CD4-positive, alpha-beta T cell treated with Interleukin-21 for 1 hour (primary cell): ENCODE measurements around the gene ID2.

Experiments
- DNase-seq: peaks from one replicate; pipeline ENCODE4 v3.0.0-alpha.2; 2020

Gene ID2, protein sequence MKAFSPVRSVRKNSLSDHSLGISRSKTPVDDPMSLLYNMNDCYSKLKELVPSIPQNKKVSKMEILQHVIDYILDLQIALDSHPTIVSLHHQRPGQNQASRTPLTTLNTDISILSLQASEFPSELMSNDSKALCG

DNA sequence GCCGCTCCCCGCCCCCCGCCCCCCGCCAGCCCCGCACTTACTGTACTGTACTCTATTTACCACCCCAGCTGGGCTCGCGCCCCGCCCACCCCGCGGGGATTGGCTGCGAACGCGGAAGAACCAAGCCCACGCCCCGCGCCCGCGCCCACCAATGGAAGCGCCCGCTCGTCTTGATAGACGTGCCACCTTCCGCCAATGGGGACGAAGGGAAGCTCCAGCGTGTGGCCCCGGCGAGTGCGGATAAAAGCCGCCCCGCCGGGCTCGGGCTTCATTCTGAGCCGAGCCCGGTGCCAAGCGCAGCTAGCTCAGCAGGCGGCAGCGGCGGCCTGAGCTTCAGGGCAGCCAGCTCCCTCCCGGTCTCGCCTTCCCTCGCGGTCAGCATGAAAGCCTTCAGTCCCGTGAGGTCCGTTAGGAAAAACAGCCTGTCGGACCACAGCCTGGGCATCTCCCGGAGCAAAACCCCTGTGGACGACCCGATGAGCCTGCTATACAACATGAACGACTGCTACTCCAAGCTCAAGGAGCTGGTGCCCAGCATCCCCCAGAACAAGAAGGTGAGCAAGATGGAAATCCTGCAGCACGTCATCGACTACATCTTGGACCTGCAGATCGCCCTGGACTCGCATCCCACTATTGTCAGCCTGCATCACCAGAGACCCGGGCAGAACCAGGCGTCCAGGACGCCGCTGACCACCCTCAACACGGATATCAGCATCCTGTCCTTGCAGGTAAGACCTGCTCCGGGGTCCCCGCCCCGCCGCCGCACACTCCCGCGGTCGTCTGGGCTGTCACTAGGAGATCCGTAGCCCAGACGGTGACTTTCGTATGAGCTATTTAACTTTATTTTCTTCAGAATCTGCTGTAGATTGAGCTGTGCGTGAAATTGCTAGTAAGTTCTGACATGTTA is at the start of gene ID2:
Gene ID2 (plus strand): TSS at position 271 of the 907 bp plus-strand sequence. CDS start 110 bp downstream, at position 381.
- peak; percentile 99 for DNase-seq

DNA sequence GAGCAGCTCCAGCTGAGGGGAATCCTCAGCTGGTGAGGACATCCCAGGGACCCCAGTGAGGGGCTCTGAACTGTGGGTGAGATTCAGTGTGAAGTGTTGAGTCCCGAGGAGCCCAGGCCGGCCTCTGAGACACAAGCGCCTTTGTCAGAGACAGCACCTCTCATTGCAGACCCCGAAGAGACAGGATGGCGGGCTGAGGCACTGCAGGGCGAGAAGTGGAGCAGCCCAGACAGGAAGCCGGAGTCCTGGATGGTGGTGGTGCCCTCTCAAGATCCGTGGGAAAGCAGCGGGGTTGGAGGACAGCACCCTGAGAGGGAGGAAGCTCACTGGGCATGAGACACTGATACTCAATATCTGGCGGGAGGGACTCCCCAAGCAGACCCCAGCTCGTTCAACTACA is 49.1 kb upstream of the ID2 start:
- DNase-seq: no peak

DNA sequence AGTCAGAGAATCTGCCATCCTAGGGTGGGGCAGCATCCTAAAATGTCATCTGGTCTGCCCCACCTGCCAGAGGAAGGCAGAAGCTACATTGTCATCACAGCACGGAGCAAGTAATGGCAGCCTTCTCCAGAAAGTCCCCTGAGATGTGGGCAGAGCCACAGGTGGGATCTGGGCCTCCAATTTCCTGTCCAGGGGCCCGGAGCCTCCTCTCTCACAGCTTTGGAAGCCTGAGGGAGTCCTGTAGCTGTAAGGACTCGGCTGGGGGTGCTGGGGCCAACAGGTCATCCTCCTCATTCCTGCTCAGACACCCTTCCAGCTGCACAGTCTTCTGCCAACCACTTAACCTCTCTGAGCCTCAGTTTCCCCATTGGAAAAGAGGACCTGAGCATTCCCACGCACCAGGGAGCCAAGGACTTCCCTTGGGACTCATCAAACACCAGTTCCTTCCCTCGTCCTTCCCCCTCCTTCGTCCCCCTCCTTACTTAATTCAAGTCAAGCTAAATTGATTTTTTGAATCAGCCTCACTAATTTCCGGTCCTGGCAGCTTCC is 48.6 kb upstream of the ID2 start:
- no peak for DNase-seq

DNA sequence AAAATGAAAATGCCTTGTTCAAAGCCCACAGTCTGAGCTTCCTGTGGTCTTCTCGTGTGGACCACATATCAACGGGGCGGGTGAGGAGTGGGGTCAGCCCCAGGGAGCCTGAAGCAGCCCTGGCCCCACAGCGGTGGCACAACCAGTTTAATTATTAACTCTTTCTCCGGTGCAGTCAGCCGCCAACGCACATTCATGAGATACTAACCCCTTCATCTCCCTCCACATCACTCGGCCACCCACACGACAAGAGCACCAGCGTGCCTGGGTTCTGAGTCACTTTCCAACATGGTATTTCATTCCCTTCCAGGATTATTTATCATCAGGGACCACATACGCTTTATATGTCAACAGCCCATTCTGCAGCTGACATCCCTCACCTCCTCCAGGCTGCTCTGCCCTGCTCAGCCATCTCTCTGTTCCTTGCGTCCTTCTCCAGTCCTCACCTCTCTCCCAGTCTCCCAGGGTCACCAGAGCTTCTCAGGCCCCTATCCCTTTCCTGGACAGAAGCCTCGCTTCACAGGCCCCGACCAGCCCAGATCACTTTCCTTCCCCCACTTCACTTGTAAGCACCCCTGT is 48.0 kb upstream of the ID2 start:
- no peak for DNase-seq

DNA sequence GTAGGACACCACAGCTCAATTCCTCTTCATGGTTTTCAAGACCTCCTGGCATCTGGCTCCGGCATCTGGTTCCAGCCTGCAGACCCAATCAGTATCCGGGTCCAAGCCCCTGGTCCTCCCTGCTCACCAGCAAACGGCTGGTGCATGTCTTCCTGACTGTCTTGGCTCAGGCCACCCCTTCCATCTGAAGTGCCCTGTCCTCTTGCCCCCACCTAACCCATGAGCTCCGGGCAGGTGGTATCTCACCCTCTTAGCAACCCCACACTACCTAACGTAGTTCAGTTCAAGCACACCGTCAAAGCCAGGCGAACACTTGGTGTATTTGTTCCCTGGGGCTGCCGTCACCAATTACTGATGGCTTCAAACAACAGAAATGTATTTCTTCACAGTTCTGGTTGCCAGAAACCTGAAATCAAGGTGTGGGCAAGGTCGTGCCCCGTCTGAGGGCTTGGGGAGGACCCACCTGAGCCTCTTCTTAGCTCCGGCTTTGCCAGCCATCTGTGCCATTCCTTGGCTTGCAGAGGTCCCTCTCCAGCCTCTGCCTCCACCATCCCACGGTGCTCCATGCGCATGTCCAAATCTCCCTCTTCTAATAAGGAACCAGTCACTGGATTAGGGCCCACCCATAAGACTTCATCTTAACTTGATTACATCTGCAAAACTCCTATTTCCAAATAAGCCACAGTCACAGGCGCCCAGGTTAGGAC is 47.2 kb upstream of the ID2 start:
- DNase-seq: no peak

DNA sequence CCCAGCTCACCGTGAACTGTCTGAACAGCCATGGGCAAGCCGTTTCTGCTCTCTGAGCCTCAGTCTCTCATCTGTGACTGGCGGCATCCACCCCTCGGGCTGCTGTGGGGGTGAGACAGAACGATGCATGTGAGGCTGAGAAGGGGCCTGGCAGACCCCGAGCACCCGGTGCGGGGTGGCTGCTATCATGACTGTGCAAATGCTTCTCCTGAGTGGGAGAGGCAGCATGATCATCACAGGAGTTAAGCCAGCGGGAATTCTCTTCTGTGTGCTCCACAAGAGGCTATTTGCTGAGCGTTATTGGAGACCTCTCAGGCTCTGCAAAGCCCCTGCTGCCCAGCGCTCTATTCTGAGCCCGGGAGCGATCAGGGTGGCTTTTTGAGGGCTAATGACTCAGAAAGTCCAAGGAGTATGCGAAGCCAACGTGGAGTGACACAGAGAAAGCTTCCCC is 45.8 kb upstream of the ID2 start:
- DNase-seq: no peak

DNA sequence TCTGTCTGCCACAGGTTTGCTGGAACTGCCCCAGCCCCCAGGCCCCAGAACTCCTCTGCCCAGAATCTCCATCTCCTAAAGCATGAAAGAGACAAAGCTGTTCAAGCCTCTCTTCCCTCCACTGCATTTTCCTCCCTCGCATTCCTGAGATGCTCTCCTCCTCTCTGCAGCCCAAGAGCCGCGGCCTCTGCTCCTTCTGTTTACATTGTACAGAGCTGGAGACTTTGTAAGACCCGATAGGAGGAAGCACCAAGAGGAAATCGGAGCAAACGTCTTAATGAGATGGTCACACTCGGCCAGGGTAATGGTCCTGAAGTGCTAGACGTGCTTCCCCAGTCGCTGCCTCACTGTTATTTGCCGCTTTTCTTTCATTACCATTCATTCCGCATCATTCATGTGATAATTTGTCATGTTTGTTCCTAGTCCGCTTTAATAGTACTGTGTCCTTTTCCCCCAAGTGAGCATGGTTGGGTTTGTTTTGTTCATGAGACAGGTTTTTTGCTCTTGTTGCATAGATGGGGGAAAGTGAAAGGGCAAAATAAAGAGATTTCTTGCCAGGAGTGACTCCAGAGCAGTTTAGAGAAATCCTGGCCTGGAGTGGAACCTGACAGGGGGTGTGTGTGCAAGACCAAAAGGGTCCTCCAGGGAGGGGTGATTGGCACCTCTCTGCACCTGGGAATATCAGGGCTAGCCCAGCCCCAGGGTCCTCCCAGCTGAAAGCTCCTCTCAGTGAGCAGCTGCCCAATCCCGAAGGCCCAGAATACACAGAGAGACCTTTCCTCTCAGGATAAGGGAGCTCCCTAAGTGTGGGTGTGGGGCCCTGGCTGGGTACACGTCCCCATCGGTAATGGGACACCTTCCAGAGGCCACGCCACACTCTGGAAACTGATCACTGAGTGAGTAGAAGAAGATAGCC is 44.9 kb upstream of the ID2 start:
- DNase-seq: no peak

DNA sequence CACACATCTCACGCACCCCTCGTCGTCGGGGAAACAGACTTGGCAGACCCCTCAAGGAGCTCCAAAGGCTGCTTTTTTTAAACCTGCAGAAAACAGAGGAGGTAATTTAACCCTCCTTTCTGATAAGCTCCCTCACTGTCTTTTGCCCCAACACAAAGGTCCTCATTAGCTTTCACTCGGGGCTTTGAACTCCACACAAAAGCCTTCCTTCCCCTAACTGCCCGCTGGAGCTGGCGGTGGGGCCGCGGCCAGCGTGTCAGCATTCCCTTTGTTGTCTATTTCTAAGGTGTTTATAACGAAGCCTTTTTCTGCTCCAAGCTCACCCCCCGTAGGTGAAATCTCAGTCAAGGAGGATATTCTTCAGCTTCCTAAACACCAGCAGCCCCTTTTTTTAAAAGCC is 43.5 kb upstream of the ID2 start:
- DNase-seq: no peak

DNA sequence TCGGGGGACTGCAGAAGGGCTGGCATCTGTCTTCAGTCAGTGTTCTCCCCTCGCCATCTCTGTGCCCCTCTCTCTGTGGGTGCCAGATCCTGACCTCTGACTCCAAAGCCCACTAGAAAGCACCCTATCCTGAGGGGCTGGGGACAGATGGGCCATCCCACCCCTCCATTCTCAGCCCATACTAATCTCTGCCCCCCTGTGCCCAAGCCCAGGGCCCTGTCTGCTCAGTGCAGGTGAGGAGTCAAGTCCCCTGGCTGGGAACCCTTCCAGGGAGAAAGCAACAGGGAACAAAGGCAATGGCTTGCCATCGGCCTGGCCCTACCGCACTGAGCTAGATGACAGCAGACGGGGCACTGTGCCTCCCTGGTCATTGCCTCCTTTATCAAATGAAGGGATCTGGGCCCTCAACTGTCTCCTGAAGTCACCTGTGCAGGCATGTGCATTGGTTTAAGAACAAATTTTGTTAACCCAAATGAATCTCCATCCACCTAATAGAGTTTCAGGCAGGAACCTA is 42.7 kb upstream of the ID2 start:
- no peak for DNase-seq

DNA sequence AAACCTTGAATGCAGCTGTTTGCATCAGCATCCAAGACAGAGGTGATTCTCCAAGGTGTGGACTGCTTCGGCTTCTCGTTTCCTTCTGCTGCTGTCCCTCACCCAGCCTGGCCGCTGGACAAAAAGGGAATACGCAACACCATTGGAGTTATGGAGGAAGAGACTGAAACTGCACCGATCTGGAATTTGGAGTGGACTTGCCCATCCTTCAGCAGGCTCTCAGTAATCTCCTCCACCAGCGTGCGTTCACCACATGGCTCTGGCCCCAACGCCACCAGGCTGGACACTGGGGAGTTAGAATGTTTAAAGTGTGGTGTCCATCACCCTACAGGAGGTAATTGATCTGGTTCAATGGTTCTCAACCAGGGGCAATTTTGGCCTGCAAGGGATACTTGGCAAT is 41.4 kb upstream of the ID2 start:
- no peak for DNase-seq

DNA sequence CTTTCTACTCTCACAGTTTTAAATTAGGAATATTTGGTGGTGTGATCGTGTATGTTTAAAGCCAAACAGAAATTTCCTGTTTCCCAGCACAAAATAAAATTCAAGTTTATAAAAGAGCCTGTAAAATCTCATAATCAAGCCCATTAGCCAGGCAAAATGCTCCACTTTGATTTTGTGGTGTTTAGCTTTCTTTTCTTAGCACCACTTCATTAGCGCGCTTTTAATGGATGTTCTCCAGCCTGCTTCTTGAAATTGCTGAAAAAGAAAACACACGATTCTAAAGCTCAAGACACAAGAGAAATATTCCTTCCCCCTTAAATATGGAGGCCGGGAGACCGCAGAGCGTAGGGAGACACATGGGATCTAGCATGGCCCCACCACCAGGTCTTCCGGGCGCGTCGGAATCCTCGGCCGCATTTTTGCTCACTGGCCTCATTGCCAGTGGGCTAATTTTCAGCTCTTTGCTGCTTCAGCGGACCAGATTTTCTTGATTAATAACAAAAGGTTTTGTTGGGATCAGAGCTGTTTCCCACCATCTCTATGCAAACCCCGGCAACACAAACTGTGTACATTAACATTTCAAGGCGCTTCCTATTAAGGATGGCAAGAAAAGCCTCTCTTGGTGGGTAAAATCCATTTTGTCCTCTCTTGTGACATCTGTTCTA is 40.4 kb upstream of the ID2 start:
- DNase-seq: no peak

DNA sequence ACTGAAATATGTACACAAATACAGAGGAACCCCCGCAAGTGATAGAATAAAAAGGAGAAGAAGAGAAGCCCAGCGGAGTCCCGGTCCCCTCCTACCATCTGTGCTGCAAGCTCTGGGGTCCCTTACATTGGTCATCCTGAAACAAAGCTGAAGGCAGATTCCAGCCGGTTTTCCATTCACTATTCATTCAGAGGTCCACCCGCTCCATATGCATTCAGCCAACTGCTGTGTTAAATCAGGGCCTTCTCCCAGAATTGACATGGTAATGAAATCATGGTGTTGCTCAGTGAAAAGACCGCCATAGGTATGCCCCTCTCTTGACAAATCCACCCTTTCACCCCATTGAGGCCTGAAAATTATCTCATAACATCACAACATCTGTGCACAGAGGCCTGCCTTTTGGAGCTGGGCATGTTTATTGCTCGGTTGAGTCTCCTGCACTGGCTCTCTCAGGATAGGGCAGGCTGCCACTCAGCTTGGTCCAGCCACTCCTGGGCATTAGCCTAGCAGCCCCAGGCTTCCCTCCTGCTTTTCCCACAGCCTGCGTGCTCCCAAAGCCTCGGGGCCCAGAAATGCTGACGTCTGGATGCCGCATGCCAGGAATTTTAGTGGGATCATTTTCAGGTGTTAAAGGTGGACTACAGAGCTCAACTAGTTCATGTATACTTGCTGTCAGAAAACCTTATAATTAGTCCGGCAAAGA is 39.3 kb upstream of the ID2 start:
- DNase-seq: no peak

DNA sequence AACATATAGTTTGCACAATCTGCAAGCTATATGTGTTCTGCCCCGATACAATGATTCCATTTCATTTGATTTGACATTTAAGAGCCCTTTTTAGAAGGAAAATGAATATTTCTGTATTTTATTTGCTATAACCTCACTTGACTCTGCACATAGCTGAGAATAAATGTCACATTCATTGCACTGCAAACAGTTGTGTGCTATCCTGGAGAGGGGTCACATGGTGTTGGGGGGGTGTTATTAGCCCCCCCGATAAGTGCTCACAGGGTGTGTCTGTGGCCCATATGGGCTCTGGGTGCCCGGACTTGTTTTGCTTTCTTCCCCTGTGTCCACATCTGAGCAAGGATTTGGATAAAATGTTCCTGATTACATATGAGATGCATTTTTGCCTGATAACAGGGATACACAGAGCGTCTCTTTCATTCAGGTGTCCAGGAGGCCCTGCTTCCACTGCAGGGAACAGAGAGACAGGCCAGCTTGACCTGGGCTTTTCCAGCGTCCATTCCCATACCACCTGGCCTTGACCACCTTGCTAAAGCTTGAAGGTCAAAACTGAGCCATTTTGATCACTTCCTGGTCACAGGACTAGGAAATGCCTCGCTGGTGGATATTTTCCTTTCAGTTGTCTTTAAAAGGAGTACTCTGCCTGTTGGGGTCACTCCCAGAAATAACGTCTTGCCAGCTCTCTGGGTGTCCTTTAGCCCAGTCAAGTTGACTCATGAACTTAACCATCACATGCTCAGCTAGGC is 38.4 kb upstream of the ID2 start:
- no peak for DNase-seq

DNA sequence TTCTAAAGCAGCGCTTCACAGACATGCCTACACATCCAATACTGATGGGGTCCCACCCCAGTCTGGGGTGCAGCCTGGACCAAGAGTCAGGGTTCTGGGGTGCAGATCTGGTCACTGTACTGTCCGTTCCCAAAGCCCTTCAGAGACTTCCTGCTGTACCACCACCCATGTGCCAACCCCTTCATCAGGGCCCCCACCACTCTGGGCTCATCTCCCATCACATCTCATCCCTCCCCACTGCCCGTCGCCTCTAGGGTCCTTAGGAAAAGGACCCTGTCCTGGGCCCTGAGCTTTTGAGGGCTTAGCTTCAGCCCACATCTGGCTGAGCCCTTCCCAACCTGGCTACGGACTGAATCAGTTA is 37.9 kb upstream of the ID2 start:
- no peak for DNase-seq

DNA sequence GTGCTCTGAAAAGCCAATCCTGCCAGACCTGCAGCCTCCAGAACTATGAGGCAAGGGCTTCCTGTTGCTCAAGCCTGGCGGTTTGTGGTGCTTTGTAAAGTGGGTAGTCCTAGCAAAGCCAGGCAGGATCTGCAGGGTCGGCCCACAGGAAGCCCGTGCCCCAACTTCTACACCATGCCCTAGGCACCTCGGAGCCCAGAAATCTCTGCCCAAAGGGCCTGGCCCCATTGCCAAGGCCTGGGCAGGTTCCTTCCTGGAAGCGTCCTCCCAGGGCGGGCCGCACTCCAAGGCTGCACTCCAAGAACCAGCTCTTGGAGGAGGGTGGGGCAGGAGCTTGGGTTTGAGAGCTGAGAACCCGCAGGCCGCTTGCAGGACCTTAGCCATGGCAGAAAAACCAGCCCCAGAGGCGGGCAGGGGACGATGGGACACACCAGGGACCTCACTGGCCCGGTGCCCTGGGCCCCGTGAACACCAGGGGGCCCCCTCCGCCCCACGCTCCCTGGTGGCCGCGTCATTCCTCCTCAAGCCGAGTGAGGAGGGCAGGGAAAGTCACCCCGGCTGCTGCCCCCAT is 37.2 kb upstream of the ID2 start:
- no peak for DNase-seq

DNA sequence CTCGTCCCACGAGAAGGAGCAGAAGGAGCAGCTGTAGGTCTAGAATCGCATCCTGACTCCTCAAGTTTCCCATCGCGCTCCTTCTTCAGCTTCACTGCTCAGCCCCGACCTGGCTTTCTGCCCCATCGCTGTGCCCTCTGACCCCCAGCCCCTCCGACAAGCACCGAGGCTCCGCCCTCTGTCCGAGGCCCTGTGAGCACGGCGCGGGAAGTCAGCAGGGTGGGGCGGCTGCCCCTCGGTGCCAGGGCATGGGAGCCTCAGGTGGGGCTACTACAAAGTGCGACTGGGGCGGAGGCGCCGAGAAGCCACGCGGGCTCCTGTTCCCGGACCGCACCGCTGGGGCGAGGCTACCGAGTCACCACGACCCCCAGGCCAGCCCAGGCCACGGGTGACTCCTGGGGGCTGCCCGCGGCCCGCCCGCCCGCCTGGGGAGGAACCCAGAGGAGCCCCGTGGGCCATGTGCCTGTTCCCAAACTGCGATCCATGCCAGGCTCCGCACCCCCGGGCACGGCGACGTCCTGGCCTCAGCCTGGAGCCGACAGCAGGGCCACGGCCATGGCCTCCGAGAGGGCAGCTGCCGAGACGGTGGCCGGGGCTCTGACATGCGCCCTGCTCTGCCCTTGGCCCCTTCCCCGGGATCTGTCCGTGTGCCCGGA is 36.6 kb upstream of the ID2 start:
- DNase-seq: no peak

DNA sequence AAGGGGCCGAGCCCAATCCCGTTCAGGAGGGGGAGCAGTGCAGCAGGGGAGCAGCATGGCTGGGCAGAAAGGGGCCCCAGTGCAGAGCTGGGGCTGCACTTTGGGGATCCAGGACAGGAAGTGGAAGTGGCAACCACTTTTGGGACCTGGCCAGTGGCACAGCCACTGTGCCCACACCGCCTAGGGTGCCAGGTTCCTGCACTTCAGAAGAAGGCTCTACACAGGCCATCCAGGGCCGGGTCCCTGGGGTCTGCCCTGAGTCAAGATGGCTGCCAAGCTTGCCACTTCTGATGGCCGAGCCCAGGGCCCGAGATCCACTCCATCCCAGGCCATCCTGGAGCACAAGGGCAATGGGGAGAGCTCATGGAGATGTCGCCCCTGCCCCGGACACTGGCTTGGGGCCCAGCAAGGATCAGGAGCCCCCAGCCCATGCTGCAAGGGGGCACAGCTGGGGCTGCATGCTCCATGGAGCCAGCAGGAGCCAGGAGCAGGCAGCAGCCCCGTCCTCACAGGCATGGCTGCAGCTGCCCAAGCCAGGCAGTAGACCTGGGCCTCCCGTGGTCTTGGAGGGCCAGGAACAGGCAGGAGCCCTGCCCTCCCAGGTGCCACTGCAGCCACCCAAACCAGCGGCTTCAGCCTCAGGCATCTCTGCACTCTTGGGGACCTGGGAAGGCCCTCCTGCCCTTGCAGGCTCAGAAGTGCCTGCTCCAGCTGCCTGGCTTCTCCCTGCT is 35.0 kb upstream of the ID2 start:
- DNase-seq: no peak

DNA sequence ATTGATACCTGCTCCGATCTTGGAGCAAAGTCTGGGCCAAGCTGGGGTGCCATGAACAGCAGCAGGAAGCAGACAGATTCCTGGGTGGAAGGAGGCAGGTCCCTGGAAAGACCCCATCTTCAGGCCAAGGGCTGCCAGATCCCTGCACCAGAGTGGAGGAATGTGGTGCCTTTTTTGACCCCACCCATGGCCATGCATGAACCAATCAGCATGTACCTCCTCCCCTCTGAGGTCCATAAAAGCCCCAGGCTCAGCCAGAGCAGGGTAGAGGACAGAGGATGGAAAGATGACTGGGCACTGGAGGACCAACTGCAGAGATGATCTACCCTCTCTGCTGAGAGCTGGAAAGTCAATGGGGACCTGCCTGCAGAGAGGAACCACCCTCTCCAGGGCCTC is 34.4 kb upstream of the ID2 start:
- no peak for DNase-seq
